ENCODE data around the gene SCARB1.

DNA sequence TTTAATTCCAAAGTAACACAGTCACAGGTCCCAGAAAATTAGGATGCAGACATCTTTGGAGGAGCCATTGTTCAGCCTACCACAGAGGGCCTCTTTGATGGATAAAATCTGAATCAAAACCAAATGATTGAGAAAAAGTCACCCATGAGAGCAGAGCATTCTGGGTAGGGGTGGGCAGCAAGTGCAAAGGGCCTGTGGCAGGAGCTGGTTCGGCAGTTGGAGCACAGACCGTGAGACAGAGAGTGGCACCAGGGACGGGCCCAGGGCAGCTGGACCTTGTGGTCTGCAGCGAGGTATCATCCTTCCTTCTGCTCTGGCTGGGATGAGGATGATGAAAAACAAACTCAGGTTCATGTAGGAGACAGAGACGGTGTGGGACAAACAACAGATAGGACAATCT lies 32.8 kb upstream of the SCARB1 start:
- TF ChIP-seq EZH2 (IDR thresholded peaks at IDR 0.05; ENCODE audit: borderline replicate concordance, low read length): no peak
- TF ChIP-seq, protein P1, sequence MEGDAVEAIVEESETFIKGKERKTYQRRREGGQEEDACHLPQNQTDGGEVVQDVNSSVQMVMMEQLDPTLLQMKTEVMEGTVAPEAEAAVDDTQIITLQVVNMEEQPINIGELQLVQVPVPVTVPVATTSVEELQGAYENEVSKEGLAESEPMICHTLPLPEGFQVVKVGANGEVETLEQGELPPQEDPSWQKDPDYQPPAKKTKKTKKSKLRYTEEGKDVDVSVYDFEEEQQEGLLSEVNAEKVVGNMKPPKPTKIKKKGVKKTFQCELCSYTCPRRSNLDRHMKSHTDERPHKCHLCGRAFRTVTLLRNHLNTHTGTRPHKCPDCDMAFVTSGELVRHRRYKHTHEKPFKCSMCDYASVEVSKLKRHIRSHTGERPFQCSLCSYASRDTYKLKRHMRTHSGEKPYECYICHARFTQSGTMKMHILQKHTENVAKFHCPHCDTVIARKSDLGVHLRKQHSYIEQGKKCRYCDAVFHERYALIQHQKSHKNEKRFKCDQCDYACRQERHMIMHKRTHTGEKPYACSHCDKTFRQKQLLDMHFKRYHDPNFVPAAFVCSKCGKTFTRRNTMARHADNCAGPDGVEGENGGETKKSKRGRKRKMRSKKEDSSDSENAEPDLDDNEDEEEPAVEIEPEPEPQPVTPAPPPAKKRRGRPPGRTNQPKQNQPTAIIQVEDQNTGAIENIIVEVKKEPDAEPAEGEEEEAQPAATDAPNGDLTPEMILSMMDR (IDR thresholded peaks at IDR 0.05; ENCODE audit: low read length): no peak
